HepG2 (cell line): ENCODE results near the gene SETD5. TPM values are rescaled to one million over a fixed set of nuclear protein-coding genes. Genes with fewer than 3 reads are reported as not detected.

Experiments
- DNMT3B ChIP-seq: conservative IDR thresholded peaks from 2 replicates; pipeline ENCODE4 v1.6.1; 2016; ENCODE audit warnings: missing biosample characterization, control low read depth
- DRAP1 ChIP-seq: IDR thresholded peaks from 2 replicates; pipeline ENCODE4 v1.6.1; 2016; ENCODE audit warnings: missing genetic modification reagents, missing compliant biosample characterization
- DZIP1 ChIP-seq: sonication (generic); formaldehyde crosslinking; IDR thresholded peaks from 2 replicates; pipeline ENCODE4 v1.5.0; 2020; ENCODE audit warnings: mild to moderate bottlenecking, missing genetic modification reagents
- ESRRA ChIP-seq: sonication (generic); formaldehyde crosslinking; IDR thresholded peaks from 2 replicates; pipeline ENCODE4 v1.5.1; 2020; ENCODE audit warnings: mild to moderate bottlenecking, low read depth, missing genetic modification reagents
- FOSL1 ChIP-seq: sonication (generic); formaldehyde crosslinking; IDR thresholded peaks from 2 replicates; pipeline ENCODE4 v1.9.0; 2021; ENCODE audit warnings: missing genetic modification reagents, borderline replicate concordance
- GRHL1 ChIP-seq: sonication (generic); formaldehyde crosslinking; conservative IDR thresholded peaks from 2 replicates; pipeline ENCODE4 v1.8.0; 2022; ENCODE audit warnings: missing genetic modification reagents
- GTF2F1 ChIP-seq: fragments of 150-350 bp; IDR thresholded peaks from 2 replicates; pipeline ENCODE4 v1.6.1; 2014; ENCODE audit warnings: low read length
- HNRNPL ChIP-seq: fragments of 200-400 bp; formaldehyde crosslinking; IDR thresholded peaks from 2 replicates; pipeline ENCODE4 v1.6.1; 2017; ENCODE audit warnings: mild to moderate bottlenecking, low read depth, low read length
- MYPOP ChIP-seq: sonication (generic); formaldehyde crosslinking; IDR thresholded peaks from 2 replicates; pipeline ENCODE4 v1.8.1; 2023; ENCODE audit warnings: mild to moderate bottlenecking, moderate library complexity, missing genetic modification reagents
- NR0B2 ChIP-seq: sonication (generic); formaldehyde crosslinking; IDR thresholded peaks from 2 replicates; pipeline ENCODE4 v1.4.0; 2020; ENCODE audit warnings: mild to moderate bottlenecking, missing genetic modification reagents
- NR2C2 ChIP-seq: sonication (generic); formaldehyde crosslinking; IDR thresholded peaks from 2 replicates; pipeline ENCODE4 v1.4.0; 2020; ENCODE audit warnings: missing genetic modification reagents, mild to moderate bottlenecking, moderate library complexity, borderline replicate concordance
- PTBP1 ChIP-seq: fragments of 200-400 bp; formaldehyde crosslinking; IDR thresholded peaks from 2 replicates; pipeline ENCODE4 v1.6.1; 2018; ENCODE audit warnings: low read length, low read depth; ENCODE audit not compliant: poor library complexity, severe bottlenecking
- SCMH1 ChIP-seq: sonication (generic); formaldehyde crosslinking; IDR thresholded peaks from 2 replicates; pipeline ENCODE4 v1.9.0; 2021; ENCODE audit warnings: missing genetic modification reagents, mild to moderate bottlenecking, borderline replicate concordance
- SP4 ChIP-seq: sonication (generic); formaldehyde crosslinking; IDR thresholded peaks from 2 replicates; pipeline ENCODE4 v1.8.1; 2023; ENCODE audit warnings: mild to moderate bottlenecking, missing genetic modification reagents
- TEF ChIP-seq: sonication (generic); formaldehyde crosslinking; IDR thresholded peaks from 2 replicates; pipeline ENCODE4 v1.5.0; 2020; ENCODE audit warnings: missing genetic modification reagents
- ZNF180 ChIP-seq: sonication (generic); formaldehyde crosslinking; IDR thresholded peaks from 2 replicates; pipeline ENCODE4 v1.4.0; 2020; ENCODE audit warnings: low read depth, missing genetic modification reagents, borderline replicate concordance
- ZNF552 ChIP-seq: sonication (generic); formaldehyde crosslinking; IDR thresholded peaks from 2 replicates; pipeline ENCODE4 v1.9.0; 2022; ENCODE audit warnings: missing genetic modification reagents, mild to moderate bottlenecking, borderline replicate concordance
- ZNF724P ChIP-seq: sonication (generic); formaldehyde crosslinking; IDR thresholded peaks from 2 replicates; pipeline ENCODE4 v1.8.0; 2022; ENCODE audit warnings: missing genetic modification reagents, borderline replicate concordance
- polyA plus RNA-seq, 8 experiments: library from polyadenylated mRNA; depleted of rRNA in 3 of 8; stranded (reverse) in 7 of 8; unstranded in 1 of 8; fragments of >200 nt; fragmentation: Illumina TruSeq in 4 of 8; extraction: Trizol in 4 of 8; gene quantifications; 2 replicates each; pipeline versions ENCODE4 v1.2.1 to v1.2.3, GENCODE V29; 2011 to 2016; ENCODE audit warnings: low read depth in 4 of 8, missing spikeins in 1 of 8, mixed read lengths in 1 of 8; ENCODE audit not compliant: insufficient read depth in 1 of 8
- total RNA-seq, 5 experiments: library from RNA; depleted of rRNA; stranded (reverse); fragments of >200 nt; fragmentation: Illumina TruSeq; extraction: Trizol; gene quantifications; 2 replicates each; pipeline ENCODE4 v1.2.3, GENCODE V29; 2016; ENCODE audit warnings: low read depth in 1 of 5

The SETD5 gene
- total and polyA plus RNA-seq, 2 of the 13 experiments (the other 11 are each of a cell fraction or from before 2014, with no cell fraction given): 46.8 to 95.8 TPM

GRCh38 chr3:9362731-9363530, 34.5 kb upstream of the SETD5 start, which contains the start of gene THUMPD3 (continued):
- TF ChIP-seq MYPOP (CRISPR knock-in tag) (peak; percentile 83), DRAP1 (CRISPR knock-in tag) (peak; percentile 85), PTBP1 (no peak), NR0B2 (CRISPR knock-in tag) (no peak; the same call in 1 of the 2 replicates), DNMT3B (peak; percentile 76; the same call in 1 of the 2 replicates), HNRNPL (peak; percentile 77; the same call in 1 of the 2 replicates), GTF2F1 (no peak), ESRRA (CRISPR knock-in tag) (peak; percentile 65), NR2C2 (peak; percentile 98), SP4 (CRISPR knock-in tag) (peak; percentile 60; the same call in 1 of the 2 replicates), ZNF180 (CRISPR knock-in tag) (no peak), TEF (no peak; the same call in 1 of the 2 replicates), DZIP1 (CRISPR knock-in tag) (no peak), GRHL1 (CRISPR knock-in tag) (no peak), SCMH1 (no peak), ZNF724P (CRISPR knock-in tag) (peak; percentile 92), ZNF552 (CRISPR knock-in tag) (no peak), FOSL1 (CRISPR knock-in tag) (no peak)
